ENCODE measurements around the gene RPS6KA4.
"Not testable (repeated sequence)": the region's sequence is repeated elsewhere in the genome, so short reads cannot be mapped to it uniquely, and the experiment has no call there.

RPS6KA4 gene

DNA sequence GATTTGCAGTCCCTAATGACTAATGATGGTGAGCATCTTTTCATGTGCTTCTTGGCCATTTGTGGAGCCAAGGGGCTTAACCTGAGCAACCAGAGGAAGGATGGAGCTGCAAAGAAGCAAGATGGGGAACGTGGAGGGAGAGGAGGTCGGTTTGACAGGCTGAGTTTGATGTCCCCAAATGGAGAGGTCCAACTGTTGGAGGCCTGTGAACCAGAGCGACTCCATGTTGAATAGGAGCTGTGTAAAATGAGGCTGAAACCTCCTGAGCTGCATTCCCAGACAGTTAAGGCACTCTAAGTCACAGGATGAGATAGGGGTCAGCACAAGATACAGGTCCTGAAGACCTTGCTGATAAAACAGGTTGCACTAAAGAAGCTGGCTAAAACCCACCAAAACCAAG lies 54.5 kb downstream of the RPS6KA4 start:
- in situ Hi-C loops (cut with MboI; ENCODE audit: low sequenced_read_pairs), result no loop called here

- in situ Hi-C loops (cut with MboI; ENCODE audit: low sequenced_read_pairs), result no loop called here
These were observed 56.3 kb downstream of the RPS6KA4 start for GRCh38 chr11:64415286-64415685.

DNA sequence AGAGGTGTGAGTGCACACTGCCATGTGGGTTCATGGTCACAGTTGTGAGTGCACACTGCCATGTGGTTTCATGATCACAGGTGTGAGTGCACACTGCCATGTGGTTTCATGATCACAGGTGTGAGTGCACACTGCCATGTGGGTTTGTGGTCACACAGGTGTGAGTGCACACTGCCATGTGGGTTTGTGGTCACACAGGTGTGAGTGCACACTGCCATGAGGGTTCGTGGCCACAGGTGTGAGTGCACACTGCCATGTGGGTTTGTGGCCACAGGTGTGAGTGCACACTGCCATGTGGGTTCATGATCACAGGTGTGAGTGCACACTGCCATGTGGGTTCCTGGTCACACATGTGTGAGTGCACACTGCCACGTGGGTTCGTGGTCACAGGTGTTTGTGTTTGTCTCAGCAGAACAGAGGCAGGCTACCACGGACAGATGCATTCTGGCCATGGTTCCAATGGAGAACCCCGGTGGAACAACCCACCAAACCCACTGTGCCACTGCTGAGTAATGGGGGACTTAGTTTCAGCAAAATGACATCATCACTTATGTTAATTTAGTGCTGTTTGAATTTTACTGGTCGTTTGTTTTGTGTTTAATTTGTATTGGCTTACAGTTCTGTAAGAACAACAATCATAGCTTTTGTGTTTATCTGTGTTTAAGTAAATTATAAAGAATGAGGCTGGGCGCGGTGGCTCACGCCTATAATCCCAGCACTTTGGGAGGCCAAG lies 57.2 kb downstream of the RPS6KA4 start:
- in situ Hi-C loops (cut with MboI; ENCODE audit: low sequenced_read_pairs), result no loop called here

DNA sequence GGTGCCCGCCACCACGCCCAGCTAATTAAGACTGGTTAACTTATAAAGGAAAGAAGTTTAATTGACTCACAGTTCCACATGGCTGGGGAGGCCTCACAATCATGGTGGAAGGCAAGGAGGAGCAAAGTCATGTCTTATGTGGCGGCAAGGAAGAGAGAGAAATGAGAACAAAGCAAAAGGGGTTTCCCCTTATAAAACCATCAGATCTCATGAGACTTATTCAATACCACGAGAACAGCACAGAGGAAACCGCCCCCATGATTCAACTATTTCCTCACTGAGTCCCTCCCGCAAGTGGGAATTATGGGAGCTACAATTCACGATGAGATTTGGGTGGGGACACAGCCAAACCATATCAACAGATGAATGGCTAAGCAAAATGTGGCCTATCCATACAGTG lies 59.3 kb downstream of the RPS6KA4 start:
- in situ Hi-C loops (cut with MboI; ENCODE audit: low sequenced_read_pairs), result not testable (repeated sequence)

DNA sequence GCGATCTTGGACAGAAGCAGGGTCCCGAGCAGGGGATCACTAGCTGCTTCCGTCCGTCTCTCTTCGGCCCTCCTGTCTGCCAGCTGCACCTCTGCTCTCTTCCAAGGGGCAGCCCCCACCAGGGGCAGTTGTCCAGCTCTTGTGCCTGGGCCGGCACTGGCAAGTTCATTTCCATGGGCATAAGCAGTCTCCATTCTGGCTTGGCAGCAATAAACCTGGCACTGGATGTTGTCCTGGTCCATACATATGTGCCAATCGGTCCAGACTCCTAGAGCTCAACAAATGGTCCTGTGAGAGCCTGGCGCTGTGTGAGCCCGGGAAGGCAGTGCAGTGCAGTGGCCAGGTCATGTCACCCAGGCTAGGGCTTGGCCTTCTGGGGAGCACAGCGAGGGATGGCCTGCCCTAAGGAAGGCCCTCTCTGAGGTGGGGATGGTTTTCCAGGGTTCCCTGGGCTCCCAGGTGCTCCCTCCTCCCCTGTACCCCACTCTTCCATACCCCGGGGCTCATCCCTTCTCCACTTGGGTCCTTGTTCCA lies 60.4 kb downstream of the RPS6KA4 start:
- in situ Hi-C loops (cut with MboI; ENCODE audit: low sequenced_read_pairs), result no loop called here

- in situ Hi-C loops (cut with MboI; ENCODE audit: low sequenced_read_pairs), result no loop called here
These were observed 61.0 kb downstream of the RPS6KA4 start for GRCh38 chr11:64419818-64420485.
